Midbrain (tissue), 1 donor: ENCODE data around the gene TDRD10.

ENCODE experiments used
- DNase-seq: peaks from one replicate; lab custom pipeline; 2025; lab: John Stamatoyannopoulos, UW

TDRD10 gene

DNA sequence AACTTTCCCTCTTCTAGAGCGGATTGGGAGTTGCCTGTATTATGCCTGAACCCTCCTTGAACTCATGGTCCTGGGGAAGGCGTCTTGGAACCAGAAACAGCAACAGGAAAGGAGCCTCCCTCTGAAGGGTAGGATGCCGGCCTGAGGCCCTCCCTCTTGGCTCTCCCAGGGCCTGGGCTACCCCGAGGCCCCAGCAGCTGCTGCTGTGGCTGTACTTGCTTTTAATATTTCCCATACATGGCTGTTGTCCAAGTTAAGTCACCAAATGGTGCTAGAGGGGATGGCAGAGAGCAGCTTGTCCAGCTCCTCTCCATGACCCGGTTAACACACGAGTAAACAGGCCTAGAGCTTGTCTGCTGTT lies 76.0 kb downstream of the TDRD10 start:
- no peak for DNase-seq

DNA sequence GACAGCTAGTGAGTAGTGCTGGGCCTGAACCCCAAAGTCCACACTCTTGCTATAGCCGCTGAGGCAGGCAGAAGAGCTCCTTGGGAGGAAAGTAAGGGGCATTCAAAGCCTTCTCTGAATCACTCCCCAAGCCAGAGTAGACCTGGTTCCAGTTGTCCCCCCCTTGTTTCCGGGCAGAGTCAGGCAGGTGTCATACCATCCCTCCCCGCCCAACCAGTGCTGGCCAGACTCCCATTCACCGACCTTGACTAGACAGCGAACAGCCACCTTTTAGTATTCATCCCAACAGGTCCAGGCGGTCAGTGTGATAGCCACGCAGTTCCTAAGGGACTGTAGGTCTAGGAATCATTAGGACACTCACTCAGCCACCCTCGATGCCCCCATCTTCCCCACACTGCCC lies 77.4 kb downstream of the TDRD10 start:
- DNase-seq: no peak

DNA sequence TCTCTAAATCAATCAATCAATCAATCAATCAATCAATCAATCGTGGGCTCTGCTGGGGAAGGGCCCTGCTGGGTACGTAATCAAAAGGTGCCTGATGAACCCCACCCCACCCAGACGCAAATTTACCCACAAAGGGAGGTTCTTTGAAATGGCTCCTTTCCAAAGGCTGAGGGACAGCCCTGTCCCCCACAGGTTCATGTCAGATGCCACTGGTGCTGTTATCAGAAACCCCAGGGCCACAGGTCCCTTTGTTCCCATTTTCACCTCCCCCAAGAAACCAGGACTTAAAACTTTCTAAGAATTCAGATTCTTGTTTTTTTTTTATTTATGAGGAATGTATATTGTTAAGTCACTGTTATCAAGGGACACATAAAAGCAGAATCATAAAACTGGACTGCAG lies 79.7 kb downstream of the TDRD10 start:
- DNase-seq: no peak

DNA sequence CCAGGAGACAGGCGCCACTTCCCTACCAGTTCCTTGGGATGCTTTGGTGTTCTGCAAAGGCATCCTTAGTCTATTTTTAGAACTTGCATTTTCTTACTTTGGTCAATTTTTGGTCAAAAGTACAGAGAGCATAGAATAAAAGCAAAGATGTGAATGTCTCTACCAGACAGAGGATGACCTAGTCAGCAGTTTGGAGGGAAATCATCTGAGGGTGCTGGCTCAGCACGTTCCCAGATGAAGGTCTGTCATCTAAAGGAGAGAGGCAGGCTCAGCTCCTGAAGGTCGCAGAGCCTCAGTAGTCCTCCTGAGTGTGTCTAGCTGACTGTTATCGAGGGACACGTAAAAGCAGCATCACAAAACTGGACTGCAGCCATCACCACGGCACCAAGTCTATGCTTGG lies 80.9 kb downstream of the TDRD10 start:
- DNase-seq: no peak

GRCh38 chr1:154583773-154584172 lies 81.8 kb downstream of the TDRD10 start:
- DNase-seq: no peak

DNA sequence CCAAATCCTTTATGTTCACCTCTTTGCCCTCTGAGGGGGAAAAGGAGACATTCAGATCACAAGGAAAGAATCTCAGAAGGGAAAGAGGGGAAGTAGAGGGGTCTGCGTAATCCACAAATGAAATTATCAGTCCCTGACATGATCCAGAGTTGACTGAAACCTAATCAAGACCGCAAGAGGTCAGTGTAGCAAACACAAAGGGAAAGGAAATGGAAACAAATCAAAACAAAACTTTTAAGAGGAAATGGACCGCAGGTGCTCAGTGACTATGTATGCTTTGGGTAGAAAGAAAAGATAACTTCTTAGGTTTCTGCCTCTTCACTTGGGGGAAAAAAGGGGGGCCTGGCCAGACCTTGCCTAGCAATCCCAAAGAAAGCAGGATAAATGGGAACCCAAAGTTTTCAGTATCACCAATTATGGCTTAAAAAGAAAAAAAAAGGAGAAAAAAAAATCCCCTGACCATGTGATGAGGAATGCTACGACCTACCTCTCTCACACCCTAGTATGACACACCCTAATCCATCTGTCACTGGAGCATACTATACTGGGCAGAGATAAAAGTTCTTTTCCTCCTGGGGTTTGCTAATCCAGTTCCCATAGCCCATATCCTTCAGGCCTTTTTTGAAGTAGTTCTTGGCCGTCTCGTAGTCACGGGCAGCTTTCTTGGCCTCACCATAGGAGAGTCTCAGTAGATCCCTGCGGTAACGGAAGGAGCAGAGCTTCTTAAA lies 82.4 kb downstream of the TDRD10 start:
- DNase-seq: no peak

- no peak for DNase-seq
Measured at GRCh38 chr1:154586231-154586630, 84.2 kb downstream of the TDRD10 start.

- DNase-seq: no peak
Measured at GRCh38 chr1:154586641-154587040, 84.6 kb downstream of the TDRD10 start.

DNA sequence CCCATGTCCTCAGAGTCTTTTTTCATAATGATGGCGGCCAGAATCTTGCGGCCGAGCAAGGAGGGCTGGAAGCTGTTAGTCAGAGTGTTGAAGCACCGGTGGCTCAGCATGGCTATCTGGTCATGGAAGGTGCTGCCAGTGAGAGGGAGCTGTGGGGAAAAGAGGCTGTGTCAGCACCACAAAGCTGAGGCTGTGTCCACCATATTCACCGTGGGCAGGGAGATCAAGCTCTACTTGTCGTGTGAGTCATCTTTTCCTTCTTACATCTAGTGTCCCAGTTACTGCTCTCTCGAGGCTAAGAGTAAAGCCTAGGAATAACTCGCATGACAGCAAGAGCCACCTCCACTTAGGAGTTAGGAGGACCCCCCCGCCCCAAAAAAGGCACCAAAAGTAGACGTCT lies 87.8 kb downstream of the TDRD10 start:
- DNase-seq: no peak

GRCh38 chr1:154590756-154591155 lies 88.7 kb downstream of the TDRD10 start:
- DNase-seq: no peak

DNA sequence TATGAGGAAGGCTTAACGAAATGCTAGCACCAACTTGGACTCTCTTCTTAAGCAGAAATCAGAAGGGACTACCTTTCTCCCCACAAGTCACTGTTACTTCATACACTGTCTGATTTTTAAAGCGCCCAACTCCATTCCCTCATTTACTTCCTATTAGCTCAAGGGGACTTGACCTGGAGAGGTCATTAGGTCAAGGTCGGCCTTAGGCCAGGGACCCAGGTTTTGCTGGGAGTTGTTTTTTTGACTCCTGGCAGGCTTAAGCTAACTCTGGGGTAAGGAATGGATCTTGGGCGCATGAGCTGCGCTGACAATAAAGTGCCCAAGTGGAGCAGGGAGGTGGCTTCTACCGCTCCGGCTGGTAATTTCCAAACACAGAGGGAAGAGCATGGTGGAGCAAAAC lies 89.2 kb downstream of the TDRD10 start:
- no peak for DNase-seq

GRCh38 chr1:154593390-154593789 lies 91.4 kb downstream of the TDRD10 start:
- no peak for DNase-seq

DNA sequence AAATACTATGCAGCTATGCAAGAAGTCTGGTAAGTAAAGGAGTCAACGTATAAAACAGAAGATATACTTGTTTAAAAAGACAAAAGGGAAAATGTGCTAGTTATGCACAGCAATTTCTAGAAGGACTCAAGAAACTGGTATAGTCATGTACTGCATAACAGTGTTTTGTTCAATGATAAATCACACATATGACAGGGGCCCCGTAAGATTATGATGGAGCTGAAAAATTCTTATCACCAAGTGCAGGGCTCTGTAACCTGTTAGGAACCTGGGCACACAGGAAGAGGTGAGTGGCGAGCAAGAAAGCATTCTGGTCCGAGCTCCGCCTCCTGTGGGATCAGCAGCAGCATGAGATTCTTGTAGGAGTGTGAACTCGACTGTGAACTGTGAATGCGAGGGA lies 92.8 kb downstream of the TDRD10 start:
- no peak for DNase-seq

GRCh38 chr1:154595621-154596020 lies 93.6 kb downstream of the TDRD10 start:
- DNase-seq: no peak
